CD4-positive, alpha-beta T cell (primary cell): ENCODE data around the gene TBC1D22A. TPM values are rescaled to one million over a fixed set of nuclear protein-coding genes. Genes with fewer than 3 reads are reported as not detected.
A peak's percentile ranks its signal among the peaks of the same experiment; 100 is the strongest.

Source experiments
- ATAC-seq: fragments of 200-7000 bp; cut with Tn5 transposase; one replicate; pipeline ENCODE4 v1.10.0; 2022; ENCODE audit warnings: mild to moderate bottlenecking; ENCODE audit not compliant: poor library complexity
- CTCF ChIA-PET: fragments of 350-600 bp; sonication (Branson Sonifier 250); formaldehyde crosslinking; loops from one replicate; lab custom pipeline; 2021; ENCODE audit warnings: antibody characterized with exemption, inconsistent platforms; lab: Charles Lee
- POLR2A ChIA-PET: fragments of 350-600 bp; sonication (Branson Sonifier 250); formaldehyde crosslinking; loops from one replicate; lab custom pipeline; 2021; ENCODE audit warnings: antibody characterized with exemption, inconsistent platforms; lab: Charles Lee
- DNase-seq, 14 experiments: peaks; one replicate each; pipeline ENCODE4 v3.0.0-alpha.2; 2013 to 2020; ENCODE audit warnings: mixed read lengths in 2 of 14
- H3K27ac ChIP-seq, 2 donors: one replicate each; pipeline versions ENCODE4 v1.5.1 to v1.7.0; 2013; ENCODE audit warnings: low read length in 2 of 2, low read depth in 1 of 2, mild to moderate bottlenecking in 1 of 2
- H3K27me3 ChIP-seq, 2 experiments: 1 replicate in 1 of 2; 2 replicates in 1 of 2; pipeline versions ENCODE4 v1.6.1 to v1.7.0; 2013; ENCODE audit warnings: low read length in 2 of 2, control low read depth in 1 of 2, mild to moderate bottlenecking in 1 of 2, moderate library complexity in 1 of 2; ENCODE audit not compliant: insufficient read depth in 2 of 2, control insufficient read depth in 1 of 2
- H3K36me3 ChIP-seq: one replicate; pipeline ENCODE4 v1.6.1; 2013; ENCODE audit warnings: low read length, control low read depth; ENCODE audit not compliant: insufficient read depth
- H3K4me1 ChIP-seq: one replicate; pipeline ENCODE4 v1.6.1; 2013; ENCODE audit warnings: low read length, control low read depth; ENCODE audit not compliant: insufficient read depth
- H3K4me3 ChIP-seq: one replicate; pipeline ENCODE4 v1.5.1; 2013; ENCODE audit warnings: mild to moderate bottlenecking, low read length, moderate library complexity
- H3K9me3 ChIP-seq, 2 experiments: 1 replicate in 1 of 2; 2 replicates in 1 of 2; pipeline versions ENCODE4 v1.6.1 to v1.7.0; 2013; ENCODE audit warnings: low read length in 2 of 2, mild to moderate bottlenecking in 2 of 2, control low read depth in 1 of 2, moderate library complexity in 1 of 2; ENCODE audit not compliant: control insufficient read depth in 1 of 2, insufficient read depth in 1 of 2
- H3K27ac Mint-ChIP-seq: one replicate; pipeline ENCODE4 v1.8.0; 2020; ENCODE audit warnings: mixed read lengths
- H3K27me3 Mint-ChIP-seq: one replicate; pipeline ENCODE4 v1.8.0; 2021; ENCODE audit warnings: mixed read lengths
- H3K36me3 Mint-ChIP-seq: one replicate; pipeline ENCODE4 v1.8.0; 2021; ENCODE audit warnings: low read depth, mixed read lengths
- H3K4me1 Mint-ChIP-seq: one replicate; pipeline ENCODE4 v1.8.0; 2021; ENCODE audit warnings: low read depth, mixed read lengths
- H3K4me3 Mint-ChIP-seq: one replicate; pipeline ENCODE4 v1.8.0; 2020; ENCODE audit warnings: mild to moderate bottlenecking, mixed read lengths
- H3K9me3 Mint-ChIP-seq: one replicate; pipeline ENCODE4 v1.8.0; 2020; ENCODE audit warnings: mixed read lengths
- CTCF ChIP-seq: fragments of 200-600 bp; IDR thresholded peaks from one replicate; pipeline ENCODE4 v1.8.0; 2022; ENCODE audit warnings: antibody characterized with exemption, mild to moderate bottlenecking
- intact Hi-C, 2 experiments: fragments of 100-400 bp; cut with DNase I in 1 of 2; cut with micrococcal nuclease in 1 of 2; formaldehyde crosslinking; loops; one replicate each; pipeline versions ENCODE4 v1.15.1 to v1.9.0; 2023 to 2025; cut with DNase I, micrococcal nuclease
- total RNA-seq, 174 experiments: library from RNA in 2 of 174; stranded (reverse) in 2 of 174; gene quantifications; one replicate each; pipeline ENCODE4 v1.2.3 and lab custom pipeline; 2021 to 2026

TBC1D22A gene
- total RNA-seq, 2 experiments from 2014 or later, result 27.1 to 31.7 TPM

GRCh38 chr22:46761017-46761416 lies 1.4 kb upstream of the TBC1D22A start:
- ChIA-PET POLR2A (interaction anchor here (3.0 to 6.1 kb wide), 4 partner anchors 12 to 26 kb away, joined by 27 to 78 read pairs (median 51); partner anchors contain the start of gene CERK), CTCF (interaction anchor here (1.0 to 11.7 kb wide), 4 partner anchors 22 to 41 kb away, joined by 3 to 130 read pairs (median 4); no protein-coding TSS in a partner anchor)
- no peak for TF ChIP-seq CTCF
- Histone ChIP-seq H3K4me1 (peaks cover 48% of the 10 kb centered on the region), H3K27me3 (no peaks in the 10 kb centered on the region), H3K36me3 (peaks cover 9% of the 10 kb centered on the region), H3K4me3 (no peak overlapping the region), H3K9me3 (peaks cover 3 to 6% of the 10 kb centered on the region in 2 experiments), H3K27ac (peak overlapping the region in 1 of 2 donors; percentile 10)
- Mint-ChIP-seq H3K4me3 (peak overlapping the region; percentile 85), H3K27me3 (no peaks in the 10 kb centered on the region), H3K36me3 (peaks cover 29% of the 10 kb centered on the region), H3K4me1 (peaks cover 59% of the 10 kb centered on the region), H3K9me3 (peaks cover 5% of the 10 kb centered on the region), H3K27ac (peak overlapping the region; percentile 100)
- intact Hi-C loops, result no loop called here
- ATAC-seq (no peak), DNase-seq (no peak)

GRCh38 chr22:46761539-46762237 lies 762 bp upstream of the TBC1D22A start:
- Mint-ChIP-seq H3K27ac (peak overlapping the region; percentile 100), H3K27me3 (no peaks in the 10 kb centered on the region), H3K36me3 (peaks cover 32% of the 10 kb centered on the region), H3K9me3 (peaks cover under 1% of the 10 kb centered on the region), H3K4me1 (peaks cover 57% of the 10 kb centered on the region), H3K4me3 (peak overlapping the region; percentile 99)
- H3K27ac ChIP-seq, result peak overlapping the region; percentile 92
- peaks cover 9% of the 10 kb centered on the region for H3K36me3 ChIP-seq
- no peaks in the 10 kb centered on the region for H3K27me3 ChIP-seq
- H3K4me1 ChIP-seq, result peaks cover 52% of the 10 kb centered on the region
- ATAC-seq, result peak; percentile 8
- intact Hi-C loops, result loop anchor here (1.0 to 2.0 kb wide), 6 partner anchors 13 to 87 kb away; partner anchors contain the start of gene CERK (in 1 of the 2)
- H3K9me3 ChIP-seq, result no peaks in the 10 kb centered on the region
- ChIA-PET POLR2A (interaction anchor here (1.1 to 6.1 kb wide), 13 partner anchors 9 to 726 kb away, joined by 4 to 78 read pairs (median 9); partner anchors contain the start of gene CERK), CTCF (interaction anchor here (1.0 to 11.7 kb wide), 8 partner anchors 22 to 41 kb away, joined by 3 to 130 read pairs (median 8); no protein-coding TSS in a partner anchor)
- H3K4me3 ChIP-seq, result peak overlapping the region; percentile 77
- DNase-seq, result peak in 1 of 14 experiments; percentile 30
- TF ChIP-seq CTCF, result no peak

DNA sequence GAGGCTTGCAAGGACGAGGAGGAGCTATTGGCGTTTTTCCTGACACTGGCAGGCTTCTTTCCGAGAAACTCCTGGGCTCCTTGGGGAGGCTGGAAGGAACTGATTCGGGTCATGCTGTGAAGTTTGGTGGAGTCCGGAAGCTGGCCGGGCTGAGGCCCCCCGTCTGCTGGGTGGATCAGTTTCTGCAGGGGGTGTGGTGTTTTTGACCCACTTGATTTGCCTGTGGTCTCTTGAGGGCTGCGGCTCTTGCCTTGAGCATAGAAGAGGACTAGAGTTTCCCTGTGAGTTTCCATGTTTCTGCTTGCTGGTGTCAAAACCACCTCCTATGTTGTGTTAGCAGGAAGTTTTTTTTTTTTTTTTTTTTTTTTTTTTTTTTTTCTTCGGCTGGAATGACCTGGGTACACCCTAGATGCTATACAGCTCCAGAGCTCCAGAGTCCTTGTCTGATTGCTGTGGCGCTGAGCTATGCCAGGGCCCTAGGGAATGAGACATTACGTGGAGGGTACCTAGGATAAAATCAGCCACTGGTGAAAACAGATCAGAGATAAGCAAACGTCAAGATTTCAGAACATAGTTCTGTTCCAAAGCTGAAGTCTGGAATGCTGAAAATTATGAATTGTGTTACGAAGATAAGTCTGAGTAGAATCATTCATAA lies 728 bp downstream of the TBC1D22A start:
- peaks cover 9% of the 10 kb centered on the region for H3K36me3 ChIP-seq
- intact Hi-C loops, result loop anchor here (1.0 to 2.0 kb wide), 2 partner anchors 14 to 41 kb away; no protein-coding TSS in a partner anchor
- H3K27ac Mint-ChIP-seq, result peak overlapping the region; percentile 100
- H3K9me3 Mint-ChIP-seq, result no peaks in the 10 kb centered on the region
- ATAC-seq (peak; percentile 27), DNase-seq (peak in 7 of 14 experiments; percentile 15 to 76 (median 33))
- peak overlapping the region; percentile 99 for H3K4me3 Mint-ChIP-seq
- peaks cover 64% of the 10 kb centered on the region for H3K4me1 ChIP-seq
- no peaks in the 10 kb centered on the region for H3K27me3 Mint-ChIP-seq
- no peaks in the 10 kb centered on the region for H3K27me3 ChIP-seq
- peak overlapping the region; percentile 92 for H3K27ac ChIP-seq
- H3K36me3 Mint-ChIP-seq, result peaks cover 46% of the 10 kb centered on the region
- no peak for TF ChIP-seq CTCF
- ChIA-PET POLR2A (interaction anchor here (0.8 to 6.1 kb wide), 21 partner anchors 8 to 727 kb away, joined by 3 to 78 read pairs (median 6); partner anchors contain the start of gene CERK), CTCF (interaction anchor here (0.7 to 11.7 kb wide), 7 partner anchors 10 to 39 kb away, joined by 3 to 130 read pairs (median 10); no protein-coding TSS in a partner anchor)
- peak overlapping the region; percentile 77 for H3K4me3 ChIP-seq
- H3K4me1 Mint-ChIP-seq, result peaks cover 71% of the 10 kb centered on the region
- no peaks in the 10 kb centered on the region for H3K9me3 ChIP-seq
